GM23338 (cell line): ENCODE measurements around the gene SPIRE1. TPM values are rescaled to one million over a fixed set of nuclear protein-coding genes. Genes with fewer than 3 reads are reported as not detected.

ENCODE experiments used
- ATAC-seq: fragments of 200-7000 bp; cut with Tn5 transposase; 3 replicates; pipeline ENCODE4 v1.9.1; 2020
- DNase-seq: peaks from one replicate; pipeline ENCODE4 v3.0.0-alpha.2; 2015; ENCODE audit warnings: low spot score
- H2AFZ ChIP-seq: fragments of 200-600 bp; sonication (generic); 2 replicates; pipeline ENCODE4 v1.8.0; 2016; ENCODE audit warnings: antibody characterized with exemption, mild to moderate bottlenecking, moderate library complexity
- H3F3A ChIP-seq: fragments of 200-600 bp; sonication (generic); replicated peaks from 2 replicates; pipeline ENCODE4 v1.8.0; 2017; ENCODE audit warnings: antibody characterized with exemption, mixed run types, low read depth
- H3K27ac ChIP-seq: fragments of 200-600 bp; sonication (generic); 2 replicates; pipeline ENCODE4 v1.6.1; 2016; ENCODE audit warnings: low read depth
- H3K27me3 ChIP-seq: fragments of 200-600 bp; sonication (generic); 2 replicates; pipeline ENCODE4 v1.8.0; 2016; ENCODE audit warnings: mild to moderate bottlenecking, mixed run types, moderate library complexity; ENCODE audit not compliant: insufficient read depth
- H3K36me3 ChIP-seq: fragments of 200-600 bp; sonication (generic); 2 replicates; pipeline ENCODE4 v1.8.0; 2016; ENCODE audit warnings: mild to moderate bottlenecking; ENCODE audit not compliant: insufficient read depth
- H3K4me1 ChIP-seq: fragments of 200-600 bp; sonication (generic); 2 replicates; pipeline ENCODE4 v1.8.0; 2016; ENCODE audit warnings: mild to moderate bottlenecking, moderate library complexity; ENCODE audit not compliant: insufficient read depth
- H3K4me2 ChIP-seq: fragments of 200-600 bp; sonication (generic); 2 replicates; pipeline ENCODE4 v1.7.1; 2017; ENCODE audit warnings: mixed run types
- H3K4me3 ChIP-seq: fragments of 200-600 bp; sonication (generic); 2 replicates; pipeline ENCODE4 v1.6.1; 2016; ENCODE audit warnings: mixed run types
- H3K79me2 ChIP-seq: fragments of 200-600 bp; sonication (generic); replicated peaks from 2 replicates; pipeline ENCODE4 v1.8.0; 2017; ENCODE audit warnings: mild to moderate bottlenecking; ENCODE audit not compliant: insufficient read depth
- H3K9me2 ChIP-seq: fragments of 200-600 bp; sonication (generic); 2 replicates; pipeline ENCODE4 v1.8.0; 2017; ENCODE audit not compliant: insufficient read depth
- H4K20me1 ChIP-seq: fragments of 200-600 bp; sonication (generic); replicated peaks from 2 replicates; pipeline ENCODE4 v1.8.0; 2017; ENCODE audit warnings: mild to moderate bottlenecking; ENCODE audit not compliant: insufficient read depth
- H3K27ac Mint-ChIP-seq: 2 replicates; pipeline ENCODE4 v1.8.0; 2020; ENCODE audit warnings: inconsistent platforms, mild to moderate bottlenecking, moderate library complexity, mixed read lengths
- H3K27me3 Mint-ChIP-seq: 3 replicates; pipeline ENCODE4 v1.8.0; 2022; ENCODE audit warnings: low read depth, mild to moderate bottlenecking, moderate library complexity, mixed read lengths, inconsistent platforms; ENCODE audit not compliant: insufficient read depth, poor library complexity
- H3K36me3 Mint-ChIP-seq: 3 replicates; pipeline ENCODE4 v1.8.0; 2021; ENCODE audit warnings: low read depth, mild to moderate bottlenecking, inconsistent platforms, moderate library complexity, mixed read lengths
- H3K4me1 Mint-ChIP-seq: 3 replicates; pipeline ENCODE4 v1.8.0; 2020; ENCODE audit warnings: mild to moderate bottlenecking, inconsistent platforms, mixed read lengths
- H3K4me3 Mint-ChIP-seq: 3 replicates; pipeline ENCODE4 v1.8.0; 2021; ENCODE audit warnings: moderate library complexity, mild to moderate bottlenecking, inconsistent platforms, mixed read lengths
- H3K9me3 Mint-ChIP-seq: 3 replicates; pipeline ENCODE4 v1.8.0; 2020; ENCODE audit warnings: moderate library complexity, mild to moderate bottlenecking, inconsistent platforms, mixed read lengths
- CREB1 ChIP-seq: fragments of 250-450 bp; sonication (Bioruptor Pico); IDR thresholded peaks from 2 replicates; pipeline ENCODE4 v1.5.0; 2020; ENCODE audit warnings: low read depth, mild to moderate bottlenecking, moderate library complexity
- CTCF ChIP-seq, 2 experiments: fragments of 200-600 bp in 1 of 2; sonication (generic) in 1 of 2; conservative IDR thresholded peaks; 2 replicates each; pipeline versions ENCODE4 v1.5.1 to v1.6.1; 2016 to 2017; ENCODE audit warnings: antibody characterized with exemption in 2 of 2, low read depth in 2 of 2, mild to moderate bottlenecking in 2 of 2, moderate library complexity in 1 of 2
- ETS1 ChIP-seq: IDR thresholded peaks from 2 replicates; pipeline ENCODE4 v1.6.1; 2016; ENCODE audit warnings: antibody characterized with exemption
- EZH2 ChIP-seq: fragments of 200-600 bp; sonication (generic); IDR thresholded peaks from one replicate; pipeline ENCODE4 v1.8.0; 2017; ENCODE audit warnings: antibody characterized with exemption, mild to moderate bottlenecking, low read depth; ENCODE audit not compliant: unreplicated experiment
- EZH2phosphoT487 ChIP-seq: fragments of 200-600 bp; sonication (generic); IDR thresholded peaks from one replicate; pipeline ENCODE4 v1.8.1; 2018; ENCODE audit warnings: antibody characterized with exemption; ENCODE audit not compliant: unreplicated experiment
- JUNB ChIP-seq: IDR thresholded peaks from one replicate; pipeline ENCODE4 v1.6.1; 2016; ENCODE audit warnings: antibody characterized with exemption; ENCODE audit not compliant: unreplicated experiment
- NANOG ChIP-seq: IDR thresholded peaks from 2 replicates; pipeline ENCODE4 v1.6.1; 2016; ENCODE audit warnings: antibody characterized with exemption, borderline replicate concordance
- POLR2AphosphoS5 ChIP-seq: IDR thresholded peaks from 2 replicates; pipeline ENCODE4 v1.6.1; 2016; ENCODE audit warnings: antibody characterized with exemption, low read depth
- REST ChIP-seq: IDR thresholded peaks from one replicate; pipeline ENCODE4 v1.6.1; 2018; ENCODE audit warnings: antibody characterized with exemption; ENCODE audit not compliant: unreplicated experiment
- STAT1 ChIP-seq: IDR thresholded peaks from one replicate; pipeline ENCODE4 v1.6.1; 2016; ENCODE audit warnings: antibody characterized with exemption; ENCODE audit not compliant: unreplicated experiment
- ZNF114 ChIP-seq: fragments of 250-450 bp; sonication (Bioruptor Pico); IDR thresholded peaks from 2 replicates; pipeline ENCODE4 v1.5.0; 2020; ENCODE audit warnings: mild to moderate bottlenecking, moderate library complexity
- ZNF331 ChIP-seq: fragments of 250-450 bp; sonication (Bioruptor Pico); IDR thresholded peaks from 2 replicates; pipeline ENCODE4 v1.5.0; 2020; ENCODE audit warnings: low read depth, mild to moderate bottlenecking, moderate library complexity
- ZNF462 ChIP-seq: fragments of 250-450 bp; sonication (Bioruptor Pico); IDR thresholded peaks from 2 replicates; pipeline ENCODE4 v1.5.0; 2020; ENCODE audit warnings: mild to moderate bottlenecking, moderate library complexity
- polyA plus RNA-seq: library from polyadenylated mRNA; unstranded; fragments of >200 nt; fragmentation: Nextera tagmentation; extraction: Ambion mirVana; gene quantifications from 2 replicates; pipeline ENCODE4 v1.2.1, GENCODE V29; 2016
- total RNA-seq: library from RNA; depleted of rRNA; stranded (reverse); fragments of >200 nt; shearing (Covaris generic); gene quantifications from 2 replicates; pipeline ENCODE4 v1.2.3, GENCODE V29; 2014

SPIRE1 gene
- total and polyA plus RNA-seq, 2 experiments from 2014 or later: 2.9 to 15.5 TPM

- Mint-ChIP-seq H3K36me3 (peaks cover 11% of the 10 kb centered on the region; the same call in 2 of the 3 replicates), H3K9me3 (peaks cover 14% of the 10 kb centered on the region), H3K27ac (no peak overlapping the region), H3K27me3 (peaks cover 7% of the 10 kb centered on the region), H3K4me1 (no peaks in the 10 kb centered on the region), H3K4me3 (no peak overlapping the region)
- H3K79me2 ChIP-seq: no peaks in the 10 kb centered on the region
- no peak overlapping the region for H3K27ac ChIP-seq
- H3F3A ChIP-seq: no peaks in the 10 kb centered on the region
- H3K4me3 ChIP-seq: no peak overlapping the region
- DNase-seq: no peak
- no peaks in the 10 kb centered on the region for H3K36me3 ChIP-seq
- H3K9me2 ChIP-seq: no peaks in the 10 kb centered on the region
- no peak overlapping the region for H3K4me2 ChIP-seq
- no peaks in the 10 kb centered on the region for H4K20me1 ChIP-seq
- H2AFZ ChIP-seq: no peak overlapping the region
- no peak for TF ChIP-seq CTCF (conservative IDR thresholded peaks at IDR 0.05; ENCODE audit: low read depth in 2 of 2)
- TF ChIP-seq EZH2phosphoT487: no peak
- TF ChIP-seq NANOG: no peak
- no peak for TF ChIP-seq EZH2
- TF ChIP-seq POLR2AphosphoS5: no peak
- TF ChIP-seq JUNB: no peak
- TF ChIP-seq ZNF462 (CRISPR knock-in tag): no peak
- no peak for TF ChIP-seq ZNF331 (CRISPR knock-in tag)
- TF ChIP-seq ZNF114 (CRISPR knock-in tag): no peak
- no peak for TF ChIP-seq REST
- TF ChIP-seq ETS1: no peak
- no peak for TF ChIP-seq CREB1 (CRISPR knock-in tag)
- TF ChIP-seq STAT1: no peak
- ATAC-seq: no peak
- no peaks in the 10 kb centered on the region for H3K27me3 ChIP-seq
- H3K4me1 ChIP-seq: no peaks in the 10 kb centered on the region
Measured at GRCh38 chr18:12540751-12541150, 117.2 kb downstream of the SPIRE1 start.
